Measurements from ENCODE around the gene CACNB2. TPM values are rescaled to one million over a fixed set of nuclear protein-coding genes. Genes with fewer than 3 reads are reported as not detected.

CACNB2 gene
- total and polyA plus RNA-seq, 2 of the 13 experiments (the other 11 are each of a cell fraction or from before 2014, with no cell fraction given): not detected

DNA sequence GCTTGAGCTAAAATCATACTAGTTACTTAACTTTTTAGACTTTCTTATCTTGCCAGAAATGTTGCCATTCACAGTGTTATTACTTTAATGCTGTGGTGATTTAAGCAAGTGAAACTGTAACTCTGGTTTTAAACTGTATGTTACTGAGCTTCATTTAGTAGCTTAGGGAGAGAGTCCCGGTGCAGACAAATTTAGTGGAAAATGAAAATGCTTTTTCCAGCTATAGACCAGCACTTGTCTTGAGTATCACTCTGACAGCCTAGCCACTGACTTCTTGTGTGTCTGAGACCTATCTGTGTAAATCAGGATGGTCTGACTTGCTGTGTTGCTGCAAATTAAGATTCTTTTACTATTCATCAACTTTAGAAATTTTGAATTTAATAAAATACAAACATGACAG, 200.8 kb downstream of the CACNB2 start:
- Histone ChIP-seq H3K36me3 (replicated peaks in 1 of 2; ENCODE audit: control insufficient read depth in 1 of 2, insufficient read depth in 2 of 2, low read length in 2 of 2) (no peaks in the 10 kb centered on the region), H3K79me2 (ENCODE audit: insufficient read depth, low read length) (no peaks in the 10 kb centered on the region), H2AFZ (ENCODE audit: low read length) (no peak overlapping the region), H4K20me1 (ENCODE audit: insufficient read depth, low read length) (no peaks in the 10 kb centered on the region), H3K4me2 (ENCODE audit: low read depth, low read length) (no peak overlapping the region), H3K9ac (ENCODE audit: insufficient read depth, low read depth, low read length) (no peak overlapping the region), H3K27me3 (ENCODE audit: control insufficient read depth in 1 of 2, insufficient read depth in 2 of 2, low read length in 2 of 2) (peaks cover 0 to 2% of the 10 kb centered on the region in 2 experiments; a peak in 1 of 5 replicates), H3K27ac (ENCODE audit: extremely low read length, insufficient read depth, low read length) (no peak overlapping the region), H3K4me3 (replicated peaks in 1 of 3; ENCODE audit: insufficient read depth in 1 of 3, low read depth in 2 of 3, low read length in 3 of 3) (no peak overlapping the region), H3K4me1 (ENCODE audit: insufficient read depth, low read length) (no peaks in the 10 kb centered on the region), H3K9me3 (ENCODE audit: low read length) (no peaks in the 10 kb centered on the region)
- no TSS peak for BruUV-seq (replicated peaks)
- no peak for DNase-seq (ENCODE audit: low spot score)
- intact Hi-C loops (cut with micrococcal nuclease; ENCODE audit: unreplicated experiment): no loop called here
- in situ Hi-C loops (cut with HindIII; ENCODE audit: extremely low pct_ligation_motif_present, low pct_unique_long_range_greater_than_20kb): no loop called here
- POLR2A ChIA-PET: no interaction called here
- no peak for FAIRE-seq
- CTCF ChIA-PET (ENCODE audit: low intra/inter-chr PET ratio, low total read pairs): no interaction called here
- 0% methylated on average over 1 of the region's 1 CpG for WGBS (ENCODE audit: low lambda C conversion rate)
- TF ChIP-seq MXI1 (IDR thresholded peaks at IDR 0.05; ENCODE audit: borderline replicate concordance, low read depth, low read length): no peak
- TF ChIP-seq ARNT (IDR thresholded peaks at IDR 0.05): no peak
- no peak for TF ChIP-seq KDM1A (CRISPR knock-in tag; IDR thresholded peaks at IDR 0.05)
- no peak for TF ChIP-seq ZZZ3 (CRISPR knock-in tag; IDR thresholded peaks at IDR 0.05; ENCODE audit: borderline replicate concordance)
- no peak for TF ChIP-seq ZNF33A (CRISPR knock-in tag; IDR thresholded peaks at IDR 0.05; ENCODE audit: borderline replicate concordance)
- TF ChIP-seq SP5 (CRISPR knock-in tag; IDR thresholded peaks at IDR 0.05; ENCODE audit: borderline replicate concordance, low read depth): no peak
- TF ChIP-seq ASH2L (IDR thresholded peaks at IDR 0.05; ENCODE audit: insufficient read length, low read depth, low read length): no peak
- TF ChIP-seq, protein P1, sequence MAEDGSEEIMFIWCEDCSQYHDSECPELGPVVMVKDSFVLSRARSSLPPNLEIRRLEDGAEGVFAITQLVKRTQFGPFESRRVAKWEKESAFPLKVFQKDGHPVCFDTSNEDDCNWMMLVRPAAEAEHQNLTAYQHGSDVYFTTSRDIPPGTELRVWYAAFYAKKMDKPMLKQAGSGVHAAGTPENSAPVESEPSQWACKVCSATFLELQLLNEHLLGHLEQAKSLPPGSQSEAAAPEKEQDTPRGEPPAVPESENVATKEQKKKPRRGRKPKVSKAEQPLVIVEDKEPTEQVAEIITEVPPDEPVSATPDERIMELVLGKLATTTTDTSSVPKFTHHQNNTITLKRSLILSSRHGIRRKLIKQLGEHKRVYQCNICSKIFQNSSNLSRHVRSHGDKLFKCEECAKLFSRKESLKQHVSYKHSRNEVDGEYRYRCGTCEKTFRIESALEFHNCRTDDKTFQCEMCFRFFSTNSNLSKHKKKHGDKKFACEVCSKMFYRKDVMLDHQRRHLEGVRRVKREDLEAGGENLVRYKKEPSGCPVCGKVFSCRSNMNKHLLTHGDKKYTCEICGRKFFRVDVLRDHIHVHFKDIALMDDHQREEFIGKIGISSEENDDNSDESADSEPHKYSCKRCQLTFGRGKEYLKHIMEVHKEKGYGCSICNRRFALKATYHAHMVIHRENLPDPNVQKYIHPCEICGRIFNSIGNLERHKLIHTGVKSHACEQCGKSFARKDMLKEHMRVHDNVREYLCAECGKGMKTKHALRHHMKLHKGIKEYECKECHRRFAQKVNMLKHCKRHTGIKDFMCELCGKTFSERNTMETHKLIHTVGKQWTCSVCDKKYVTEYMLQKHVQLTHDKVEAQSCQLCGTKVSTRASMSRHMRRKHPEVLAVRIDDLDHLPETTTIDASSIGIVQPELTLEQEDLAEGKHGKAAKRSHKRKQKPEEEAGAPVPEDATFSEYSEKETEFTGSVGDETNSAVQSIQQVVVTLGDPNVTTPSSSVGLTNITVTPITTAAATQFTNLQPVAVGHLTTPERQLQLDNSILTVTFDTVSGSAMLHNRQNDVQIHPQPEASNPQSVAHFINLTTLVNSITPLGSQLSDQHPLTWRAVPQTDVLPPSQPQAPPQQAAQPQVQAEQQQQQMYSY (CRISPR knock-in tag; IDR thresholded peaks at IDR 0.05): no peak
- TF ChIP-seq PRMT3 (CRISPR knock-in tag; IDR thresholded peaks at IDR 0.05; ENCODE audit: borderline replicate concordance, low read depth): no peak
- TF ChIP-seq ZFP36L2 (CRISPR knock-in tag; IDR thresholded peaks at IDR 0.05): no peak
- no peak for TF ChIP-seq ZNF446 (CRISPR knock-in tag; IDR thresholded peaks at IDR 0.05)
- TF ChIP-seq REXO4 (CRISPR knock-in tag; IDR thresholded peaks at IDR 0.05; ENCODE audit: borderline replicate concordance): no peak
- no peak for TF ChIP-seq PHB2 (IDR thresholded peaks at IDR 0.05; ENCODE audit: partially characterized antibody)
- TF ChIP-seq ZNF124 (CRISPR knock-in tag; IDR thresholded peaks at IDR 0.05): no peak
- TF ChIP-seq ZNF354B (CRISPR knock-in tag; IDR thresholded peaks at IDR 0.05): no peak
- no peak for TF ChIP-seq ZNF776 (CRISPR knock-in tag; IDR thresholded peaks at IDR 0.05)
- ATAC-seq: no peak
